Vagina (tissue), 2 donors: ENCODE data around the gene DSP. TPM values are rescaled to one million over a fixed set of nuclear protein-coding genes. Genes with fewer than 3 reads are reported as not detected.

Experiments used
- DNase-seq, 2 donors: peaks; one replicate each; pipeline ENCODE4 v3.0.0-alpha.2; 2017; ENCODE audit errors: extremely low spot score in 2 of 2
- H3K27ac ChIP-seq: fragments of 200-600 bp; sonication (generic); one replicate; pipeline ENCODE4 v1.5.1; 2019
- H3K27me3 ChIP-seq: fragments of 200-600 bp; sonication (generic); one replicate; pipeline ENCODE4 v1.5.1; 2019
- H3K36me3 ChIP-seq, 2 donors: fragments of 200-600 bp; sonication (generic); one replicate each; pipeline ENCODE4 v1.5.1; 2017 to 2019
- H3K4me1 ChIP-seq: fragments of 200-600 bp; sonication (generic); one replicate; pipeline ENCODE4 v1.5.1; 2019
- H3K4me3 ChIP-seq, 2 donors: fragments of 200-600 bp; sonication (generic); 1 replicate in 1 of 2; 2 replicates in 1 of 2; pipeline ENCODE4 v1.5.1; 2016 to 2019
- H3K9me3 ChIP-seq: fragments of 200-600 bp; sonication (generic); one replicate; pipeline ENCODE4 v1.5.1; 2019
- CTCF ChIP-seq, 3 experiments: fragments of 450-650 bp in 2 of 3; fragments of 200-600 bp in 1 of 3; sonication (generic) in 1 of 3; IDR thresholded peaks; one replicate each; pipeline ENCODE4 v1.5.1; 2017 to 2019; ENCODE audit warnings: antibody characterized with exemption in 3 of 3, mild to moderate bottlenecking in 2 of 3, moderate library complexity in 2 of 3
- POLR2A ChIP-seq, 2 donors: fragments of 450-650 bp; IDR thresholded peaks; one replicate each; pipeline ENCODE4 v1.6.1; 2017; ENCODE audit warnings: antibody characterized with exemption in 2 of 2, mild to moderate bottlenecking in 2 of 2, moderate library complexity in 2 of 2
- POLR2AphosphoS5 ChIP-seq, 2 donors: sonication (generic); formaldehyde crosslinking; IDR thresholded peaks; one replicate each; pipeline ENCODE4 v1.9.0; 2017; ENCODE audit warnings: antibody characterized with exemption in 2 of 2, mild to moderate bottlenecking in 2 of 2, low read depth in 1 of 2; ENCODE audit not compliant: insufficient read depth in 1 of 2
- intact Hi-C: fragments of 100-400 bp; cut with DNase I; formaldehyde crosslinking; loops from one replicate; pipeline ENCODE4 v1.15.1; 2023
- total RNA-seq: library from RNA; depleted of rRNA; stranded (reverse); fragments of >200 nt; gene quantifications from one replicate; pipeline ENCODE4 v1.2.3, GENCODE V29; 2016

DSP gene
- total RNA-seq, 1 donor from 2014 or later: 802 TPM

- H3K4me1 ChIP-seq: peaks cover 34% of the 10 kb centered on the region
- TF ChIP-seq POLR2AphosphoS5 (IDR thresholded peaks at IDR 0.05; ENCODE audit: insufficient read depth in 1 of 2, low read depth in 1 of 2) (no peak), POLR2A (IDR thresholded peaks at IDR 0.05) (no peak), CTCF (IDR thresholded peaks at IDR 0.05) (no peak)
- H3K27me3 ChIP-seq: no peaks in the 10 kb centered on the region
- no peaks in the 10 kb centered on the region for H3K9me3 ChIP-seq
- H3K27ac ChIP-seq: no peak overlapping the region
- H3K4me3 ChIP-seq: peak overlapping the region; percentile 88 to 94
- intact Hi-C loops: no loop called here
- H3K36me3 ChIP-seq: peaks cover 0 to under 1% of the 10 kb centered on the region in 2 donors
- DNase-seq: no peak
These were observed 47.8 kb downstream of the DSP start for GRCh38 chr6:7589221-7589620.

- peaks cover 34% of the 10 kb centered on the region for H3K4me1 ChIP-seq
- H3K9me3 ChIP-seq: no peaks in the 10 kb centered on the region
- intact Hi-C loops: no loop called here
- H3K4me3 ChIP-seq: peak within 1 kb of the TSS; percentile 88 to 94
- peak in 1 of 2 donors; percentile 50 for TF ChIP-seq POLR2A (IDR thresholded peaks at IDR 0.05)
- peak; percentile 92 to 95 for TF ChIP-seq POLR2AphosphoS5 (IDR thresholded peaks at IDR 0.05; ENCODE audit: insufficient read depth in 1 of 2, low read depth in 1 of 2)
- no peak for TF ChIP-seq CTCF (IDR thresholded peaks at IDR 0.05)
- H3K27me3 ChIP-seq: no peaks in the 10 kb centered on the region
- DNase-seq: peak in 1 of 2 donors; percentile 95
- peaks cover 2 to 5% of the 10 kb centered on the region in 2 donors for H3K36me3 ChIP-seq
- H3K27ac ChIP-seq: peak within 1 kb of the TSS; percentile 78
These were observed 48.8 kb downstream of the DSP start, which contains the start of gene SNRNP48 for GRCh38 chr6:7589949-7590917. Gene SNRNP48 (plus strand): TSS chr6:7590198. CDS start chr6:7590258, 60 bp downstream.

GRCh38 chr6:7590918-7591302, 49.4 kb downstream of the DSP start:
- Histone ChIP-seq H3K9me3 (no peaks in the 10 kb centered on the region), H3K27me3 (no peaks in the 10 kb centered on the region), H3K27ac (peak overlapping the region; percentile 78), H3K4me1 (peaks cover 34% of the 10 kb centered on the region), H3K4me3 (peak overlapping the region; percentile 88 to 94), H3K36me3 (peaks cover 2 to 12% of the 10 kb centered on the region in 2 donors)
- TF ChIP-seq CTCF (IDR thresholded peaks at IDR 0.05) (no peak), POLR2A (IDR thresholded peaks at IDR 0.05) (no peak), POLR2AphosphoS5 (IDR thresholded peaks at IDR 0.05; ENCODE audit: insufficient read depth in 1 of 2, low read depth in 1 of 2) (no peak)
- intact Hi-C loops: no loop called here
- no peak for DNase-seq

- no peaks in the 10 kb centered on the region for H3K9me3 ChIP-seq
- intact Hi-C loops: no loop called here
- no peak for DNase-seq
- peaks cover 2 to 12% of the 10 kb centered on the region in 2 donors for H3K36me3 ChIP-seq
- TF ChIP-seq POLR2A (IDR thresholded peaks at IDR 0.05) (no peak), POLR2AphosphoS5 (IDR thresholded peaks at IDR 0.05; ENCODE audit: insufficient read depth in 1 of 2, low read depth in 1 of 2) (no peak), CTCF (IDR thresholded peaks at IDR 0.05) (no peak)
- H3K4me1 ChIP-seq: peaks cover 34% of the 10 kb centered on the region
- H3K27me3 ChIP-seq: no peaks in the 10 kb centered on the region
- H3K4me3 ChIP-seq: peak overlapping the region in 1 of 2 donors; percentile 88
- no peak overlapping the region for H3K27ac ChIP-seq
These were observed 50.3 kb downstream of the DSP start for GRCh38 chr6:7591770-7592169.

- Histone ChIP-seq H3K4me1 (peaks cover 34% of the 10 kb centered on the region), H3K27ac (no peak overlapping the region), H3K9me3 (no peaks in the 10 kb centered on the region), H3K4me3 (no peak overlapping the region), H3K27me3 (no peaks in the 10 kb centered on the region), H3K36me3 (peaks cover 2 to 12% of the 10 kb centered on the region in 2 donors)
- intact Hi-C loops: no loop called here
- DNase-seq: no peak
- TF ChIP-seq POLR2A (IDR thresholded peaks at IDR 0.05) (no peak), POLR2AphosphoS5 (IDR thresholded peaks at IDR 0.05; ENCODE audit: insufficient read depth in 1 of 2, low read depth in 1 of 2) (no peak), CTCF (IDR thresholded peaks at IDR 0.05) (no peak)
These were observed 51.8 kb downstream of the DSP start for GRCh38 chr6:7593229-7593628.
